Measurements from ENCODE around the gene NCOA5.

Gene NCOA5

GRCh38 chr20:46111028-46111835 is 21.5 kb upstream of the NCOA5 start:
- TF ChIP-seq CTCF (conservative IDR thresholded peaks at IDR 0.05): no peak
- H3K27ac ChIP-seq: no peak overlapping the region

- H3K27ac ChIP-seq: no peak overlapping the region
- no peak for TF ChIP-seq ZFX (IDR thresholded peaks at IDR 0.05)
- no peak for TF ChIP-seq CTCF (conservative IDR thresholded peaks at IDR 0.05)
These were observed 19.2 kb upstream of the NCOA5 start for GRCh38 chr20:46108976-46109375.

GRCh38 chr20:46108435-46108841 is 18.7 kb upstream of the NCOA5 start:
- no peak overlapping the region for H3K27ac ChIP-seq
- no peak for TF ChIP-seq CTCF (conservative IDR thresholded peaks at IDR 0.05)

GRCh38 chr20:46107061-46107460 is 17.3 kb upstream of the NCOA5 start:
- TF ChIP-seq ZFX (IDR thresholded peaks at IDR 0.05): no peak
- TF ChIP-seq CTCF (conservative IDR thresholded peaks at IDR 0.05): no peak
- no peak overlapping the region for H3K27ac ChIP-seq

- no peak for TF ChIP-seq CTCF (conservative IDR thresholded peaks at IDR 0.05)
- no peak for TF ChIP-seq ZFX (IDR thresholded peaks at IDR 0.05)
- no peak overlapping the region for H3K27ac ChIP-seq
These were observed 14.5 kb upstream of the NCOA5 start for GRCh38 chr20:46104262-46104661.

- no peak overlapping the region for H3K27ac ChIP-seq
- TF ChIP-seq ZFX (IDR thresholded peaks at IDR 0.05): no peak
- TF ChIP-seq CTCF (conservative IDR thresholded peaks at IDR 0.05): no peak
These were observed 13.2 kb upstream of the NCOA5 start for GRCh38 chr20:46102940-46103339.

- H3K27ac ChIP-seq: no peak overlapping the region
- TF ChIP-seq ZFX (IDR thresholded peaks at IDR 0.05): no peak
- TF ChIP-seq CTCF (conservative IDR thresholded peaks at IDR 0.05): no peak
These were observed 12.2 kb upstream of the NCOA5 start for GRCh38 chr20:46101957-46102356.
